Inferior parietal cortex (tissue), 1 donor: ENCODE data around the gene OARD1.
"Not testable (repeated sequence)": the region's sequence is repeated elsewhere in the genome, so short reads cannot be mapped to it uniquely, and the experiment has no call there.

Experiments used
- DNase-seq: peaks from one replicate; pipeline ENCODE4 v3.0.0-alpha.2; 2016; ENCODE audit errors: extremely low spot score

Gene OARD1

GRCh38 chr6:41027241-41027640 lies 44.9 kb downstream of the OARD1 start:
- no peak for DNase-seq

GRCh38 chr6:41025966-41026530 lies 46.1 kb downstream of the OARD1 start:
- DNase-seq, result no peak

- no peak for DNase-seq
These were observed 49.0 kb downstream of the OARD1 start for GRCh38 chr6:41023114-41023513.

GRCh38 chr6:41022294-41022693 lies 49.9 kb downstream of the OARD1 start:
- DNase-seq, result no peak

- DNase-seq, result no peak
These were observed 50.3 kb downstream of the OARD1 start for GRCh38 chr6:41021832-41022231.

GRCh38 chr6:41017663-41018062 lies 54.5 kb downstream of the OARD1 start:
- DNase-seq, result no peak

- not testable (repeated sequence) for DNase-seq
These were observed 56.3 kb downstream of the OARD1 start for GRCh38 chr6:41015860-41016259.

GRCh38 chr6:41014780-41015179 lies 57.4 kb downstream of the OARD1 start:
- DNase-seq, result no peak
